HEK293T (cell line): ENCODE measurements around the gene B3GNT2.

Experiments used
- ARNT ChIP-seq: fragments of 450-650 bp; IDR thresholded peaks from 2 replicates; pipeline ENCODE4 v1.6.1; 2017; ENCODE audit warnings: mild to moderate bottlenecking
- BHLHE40 ChIP-seq: fragments of 450-650 bp; IDR thresholded peaks from 2 replicates; pipeline ENCODE4 v1.6.1; 2016; ENCODE audit warnings: mild to moderate bottlenecking, moderate library complexity, borderline replicate concordance
- ELF4 ChIP-seq: fragments of 450-650 bp; IDR thresholded peaks from 2 replicates; pipeline ENCODE4 v1.6.1; 2017; ENCODE audit warnings: antibody characterized with exemption
- FOXA1 ChIP-seq: fragments of 450-650 bp; IDR thresholded peaks from 2 replicates; pipeline ENCODE4 v1.6.1; 2016; ENCODE audit warnings: mild to moderate bottlenecking
- FOXK2 ChIP-seq: fragments of 450-650 bp; IDR thresholded peaks from 2 replicates; pipeline ENCODE4 v1.6.1; 2016; ENCODE audit warnings: mild to moderate bottlenecking
- FOXM1 ChIP-seq: fragments of 450-650 bp; IDR thresholded peaks from 2 replicates; pipeline ENCODE4 v1.6.1; 2017; ENCODE audit warnings: mild to moderate bottlenecking, borderline replicate concordance
- HDGF ChIP-seq: fragments of 450-650 bp; IDR thresholded peaks from 2 replicates; pipeline ENCODE4 v1.6.1; 2017; ENCODE audit warnings: antibody characterized with exemption, borderline replicate concordance
- L3MBTL2 ChIP-seq: fragments of 450-650 bp; conservative IDR thresholded peaks from 2 replicates; pipeline ENCODE4 v1.6.1; 2016; ENCODE audit warnings: mild to moderate bottlenecking
- LEF1 ChIP-seq: fragments of 450-650 bp; IDR thresholded peaks from 2 replicates; pipeline ENCODE4 v1.6.1; 2017; ENCODE audit warnings: mild to moderate bottlenecking, borderline replicate concordance
- NFRKB ChIP-seq: fragments of 450-650 bp; IDR thresholded peaks from 2 replicates; pipeline ENCODE4 v1.6.1; 2016; ENCODE audit warnings: mild to moderate bottlenecking, moderate library complexity
- SP1 ChIP-seq: fragments of 450-650 bp; IDR thresholded peaks from 2 replicates; pipeline ENCODE4 v1.6.1; 2017
- SUZ12 ChIP-seq: fragments of 450-650 bp; IDR thresholded peaks from 2 replicates; pipeline ENCODE4 v1.6.1; 2016; ENCODE audit warnings: mild to moderate bottlenecking
- TARDBP ChIP-seq: fragments of 450-650 bp; IDR thresholded peaks from 2 replicates; pipeline ENCODE4 v1.6.1; 2016

DNA sequence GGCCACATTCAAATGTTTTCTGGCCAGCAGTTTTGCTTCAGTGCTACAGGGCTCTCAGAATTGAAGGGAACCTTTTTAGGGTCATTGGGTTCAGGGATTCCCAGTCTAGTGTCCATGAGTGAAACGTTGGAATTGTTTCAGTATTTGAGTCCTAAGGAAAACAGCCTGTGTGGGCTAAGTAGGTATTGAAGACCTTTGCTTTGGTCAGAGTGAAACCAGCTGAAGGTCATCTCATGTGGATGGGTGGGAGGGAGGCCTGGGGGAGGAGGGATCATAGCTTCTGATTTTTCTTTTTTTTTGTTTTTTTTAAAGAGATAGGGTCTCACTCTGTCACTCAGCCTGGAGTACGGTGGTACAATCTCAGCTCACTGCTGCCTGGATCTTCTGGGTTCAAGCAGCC, 20.2 kb downstream of the B3GNT2 start:
- no peak for TF ChIP-seq LEF1
- no peak for TF ChIP-seq SUZ12
- no peak for TF ChIP-seq HDGF
- TF ChIP-seq FOXA1: no peak
- no peak for TF ChIP-seq FOXK2
- TF ChIP-seq TARDBP: no peak
- TF ChIP-seq BHLHE40: no peak
- TF ChIP-seq ELF4: no peak
- no peak for TF ChIP-seq FOXM1
- TF ChIP-seq ARNT: no peak
- TF ChIP-seq NFRKB: no peak
- no peak for TF ChIP-seq SP1
- TF ChIP-seq L3MBTL2: no peak
